ENCODE measurements around the gene STRAP. TPM values are rescaled to one million over a fixed set of nuclear protein-coding genes. Genes with fewer than 3 reads are reported as not detected.
A peak's percentile ranks its signal among the peaks of the same experiment; 100 is the strongest.

Gene STRAP
- total and polyA plus RNA-seq, 10 of the 15 experiments (the other 5 are each of a cell fraction or from before 2014, with no cell fraction given): 64.3 to 281 (median 119) TPM

- TF ChIP-seq MAX (IDR thresholded peaks at IDR 0.05; ENCODE audit: low read depth, low read length) (no peak), KAT2A (conservative IDR thresholded peaks at IDR 0.05; ENCODE audit: control insufficient read depth, low read depth, low read length) (no peak), PML (IDR thresholded peaks at IDR 0.05; ENCODE audit: low read length) (peak; percentile 12; the same call in 1 of the 2 replicates), EZH2 (IDR thresholded peaks at IDR 0.05; ENCODE audit: borderline replicate concordance, control insufficient read depth, low read depth, low read length) (no peak)
- H2AFZ ChIP-seq (ENCODE audit: control insufficient read depth, low read depth, low read length): no peak overlapping the region
- no peak overlapping the region for H3K27ac ChIP-seq (ENCODE audit: control insufficient read depth, insufficient read depth)
- no peaks in the 10 kb centered on the region for H3K9me3 ChIP-seq (replicated peaks; ENCODE audit: control insufficient read depth, insufficient read depth, low read length)
- H4K20me1 ChIP-seq (ENCODE audit: control insufficient read depth, insufficient read depth): no peaks in the 10 kb centered on the region
- peak; percentile 27 for FAIRE-seq
- no peak overlapping the region for H3K9ac ChIP-seq (ENCODE audit: control insufficient read depth, insufficient read depth, low read length)
- intact Hi-C loops (cut with micrococcal nuclease; ENCODE audit: unreplicated experiment): no loop called here
- H3K36me3 ChIP-seq (ENCODE audit: control insufficient read depth in 2 of 2, insufficient read depth in 2 of 2, low read length in 1 of 2): peaks cover 3 to 25% of the 10 kb centered on the region in 2 experiments
- ChIA-PET RAD21 (ENCODE audit: unreplicated experiment) (no interaction called here), SMC1A (ENCODE audit: uncharacterized antibody, unreplicated experiment) (interaction anchor here (1.2 kb wide), 1 partner anchor 16 kb away, joined by 4 read pairs; no protein-coding TSS in a partner anchor), POLR2A (no interaction called here), CTCF (interaction anchor here (0.7 kb wide), 1 partner anchor 10 kb away, joined by 3 read pairs; no protein-coding TSS in a partner anchor)
- H3K4me3 ChIP-seq: no peak overlapping the region
- H3K79me2 ChIP-seq (ENCODE audit: control insufficient read depth, insufficient read depth, low read length): no peaks in the 10 kb centered on the region
- H3K27me3 ChIP-seq (replicated peaks in 1 of 2; ENCODE audit: control insufficient read depth in 2 of 2, insufficient read depth in 2 of 2, low read length in 1 of 2): no peaks in the 10 kb centered on the region
- no peaks in the 10 kb centered on the region for H3K4me1 ChIP-seq (ENCODE audit: control insufficient read depth, insufficient read depth, low read length)
- in situ Hi-C loops (cut with MboI): no loop called here
- no peak for DNase-seq (ENCODE audit: low read depth, low spot score)
- BruUV-seq (replicated peaks): no TSS peak
- 100% methylated on average over 5 of the region's 5 CpGs for WGBS (ENCODE audit: insufficient coverage, insufficient replicate concordance, low lambda C conversion rate, missing lambda C conversion rate)
- H3K4me2 ChIP-seq (ENCODE audit: control insufficient read depth, insufficient read depth): no peak overlapping the region
- ATAC-seq: no peak; the same call in 1 of the 3 replicates
Observed at GRCh38 chr12:15904378-15904920, 22.3 kb downstream of the STRAP start.

DNA sequence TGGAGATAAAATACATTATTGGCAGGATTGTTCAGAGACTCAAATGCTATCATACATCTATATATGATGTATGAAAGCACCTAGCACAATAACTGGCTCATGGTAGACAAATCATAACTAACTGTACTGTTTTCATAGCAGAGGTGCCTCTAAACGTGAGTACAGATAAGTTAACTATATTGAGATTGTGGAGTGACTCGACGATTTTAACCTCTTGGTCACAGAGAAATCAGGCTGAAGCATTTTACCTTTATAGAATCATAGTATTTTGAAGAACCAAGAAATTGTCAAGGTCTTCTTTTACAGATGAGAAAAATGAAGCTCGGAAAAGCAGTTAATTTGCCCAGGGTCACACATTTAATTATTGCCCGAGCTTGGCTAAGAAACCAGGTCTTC, 28.3 kb downstream of the STRAP start:
- no peaks in the 10 kb centered on the region for H3K9me3 ChIP-seq (replicated peaks; ENCODE audit: control insufficient read depth, insufficient read depth, low read length)
- no peak overlapping the region for H3K27ac ChIP-seq (ENCODE audit: control insufficient read depth, insufficient read depth)
- ChIA-PET SMC1A (ENCODE audit: uncharacterized antibody, unreplicated experiment) (interaction anchor here (0.5 to 4.8 kb wide), 17 partner anchors 9 to 989 kb away, joined by 3 to 34 read pairs (median 5); no protein-coding TSS in a partner anchor), POLR2A (interaction anchor here (1.0 to 1.9 kb wide), 7 partner anchors 13 to 134 kb away, joined by 3 to 11 read pairs (median 4); partner anchors contain the start of gene STRAP), CTCF (interaction anchor here (1.1 to 10.2 kb wide), 14 partner anchors 10 to 389 kb away, joined by 3 to 115 read pairs (median 5); no protein-coding TSS in a partner anchor), RAD21 (ENCODE audit: unreplicated experiment) (interaction anchor here (1.0 to 2.4 kb wide), 11 partner anchors 11 to 336 kb away, joined by 3 to 13 read pairs (median 4); no protein-coding TSS in a partner anchor)
- no peak overlapping the region for H3K9ac ChIP-seq (ENCODE audit: control insufficient read depth, insufficient read depth, low read length)
- no peak for DNase-seq (ENCODE audit: low read depth, low spot score)
- peak overlapping the region; percentile 0; the same call in 1 of the 2 replicates for H3K4me2 ChIP-seq (ENCODE audit: control insufficient read depth, insufficient read depth)
- H4K20me1 ChIP-seq (ENCODE audit: control insufficient read depth, insufficient read depth): no peaks in the 10 kb centered on the region
- no peak for FAIRE-seq
- intact Hi-C loops (cut with micrococcal nuclease; ENCODE audit: unreplicated experiment): no loop called here
- peak overlapping the region; percentile 86 for H2AFZ ChIP-seq (ENCODE audit: control insufficient read depth, low read depth, low read length)
- H3K36me3 ChIP-seq (ENCODE audit: control insufficient read depth in 2 of 2, insufficient read depth in 2 of 2, low read length in 1 of 2): peaks cover 0 to 3% of the 10 kb centered on the region in 2 experiments; a peak in 1 of 4 replicates
- in situ Hi-C loops (cut with MboI): no loop called here
- BruUV-seq (replicated peaks): no TSS peak
- ATAC-seq: no peak
- 78% methylated on average over 5 of the region's 5 CpGs for WGBS (ENCODE audit: insufficient coverage, insufficient replicate concordance, low lambda C conversion rate, missing lambda C conversion rate)
- H3K27me3 ChIP-seq (replicated peaks in 1 of 2; ENCODE audit: control insufficient read depth in 2 of 2, insufficient read depth in 2 of 2, low read length in 1 of 2): no peaks in the 10 kb centered on the region
- H3K4me1 ChIP-seq (ENCODE audit: control insufficient read depth, insufficient read depth, low read length): no peaks in the 10 kb centered on the region
- H3K4me3 ChIP-seq: peak overlapping the region; percentile 73
- peaks cover 8% of the 10 kb centered on the region for H3K79me2 ChIP-seq (ENCODE audit: control insufficient read depth, insufficient read depth, low read length)
- TF ChIP-seq EP300 (IDR thresholded peaks at IDR 0.05; ENCODE audit: borderline replicate concordance in 1 of 2, control insufficient read depth in 1 of 2, low read depth in 2 of 2, low read length in 2 of 2) (no peak), BRCA1 (IDR thresholded peaks at IDR 0.05; ENCODE audit: low read depth, low read length) (no peak), EZH2 (IDR thresholded peaks at IDR 0.05; ENCODE audit: borderline replicate concordance, control insufficient read depth, low read depth, low read length) (no peak), ZNF207 (IDR thresholded peaks at IDR 0.05; ENCODE audit: borderline replicate concordance) (no peak), POLR2AphosphoS5 (IDR thresholded peaks at IDR 0.05; ENCODE audit: low read length) (no peak), SMAD5 (IDR thresholded peaks at IDR 0.05; ENCODE audit: low read depth) (no peak), SIX5 (IDR thresholded peaks at IDR 0.05; ENCODE audit: low read depth, low read length, severe bottlenecking) (no peak)
- TF ChIP-seq, protein P1, sequence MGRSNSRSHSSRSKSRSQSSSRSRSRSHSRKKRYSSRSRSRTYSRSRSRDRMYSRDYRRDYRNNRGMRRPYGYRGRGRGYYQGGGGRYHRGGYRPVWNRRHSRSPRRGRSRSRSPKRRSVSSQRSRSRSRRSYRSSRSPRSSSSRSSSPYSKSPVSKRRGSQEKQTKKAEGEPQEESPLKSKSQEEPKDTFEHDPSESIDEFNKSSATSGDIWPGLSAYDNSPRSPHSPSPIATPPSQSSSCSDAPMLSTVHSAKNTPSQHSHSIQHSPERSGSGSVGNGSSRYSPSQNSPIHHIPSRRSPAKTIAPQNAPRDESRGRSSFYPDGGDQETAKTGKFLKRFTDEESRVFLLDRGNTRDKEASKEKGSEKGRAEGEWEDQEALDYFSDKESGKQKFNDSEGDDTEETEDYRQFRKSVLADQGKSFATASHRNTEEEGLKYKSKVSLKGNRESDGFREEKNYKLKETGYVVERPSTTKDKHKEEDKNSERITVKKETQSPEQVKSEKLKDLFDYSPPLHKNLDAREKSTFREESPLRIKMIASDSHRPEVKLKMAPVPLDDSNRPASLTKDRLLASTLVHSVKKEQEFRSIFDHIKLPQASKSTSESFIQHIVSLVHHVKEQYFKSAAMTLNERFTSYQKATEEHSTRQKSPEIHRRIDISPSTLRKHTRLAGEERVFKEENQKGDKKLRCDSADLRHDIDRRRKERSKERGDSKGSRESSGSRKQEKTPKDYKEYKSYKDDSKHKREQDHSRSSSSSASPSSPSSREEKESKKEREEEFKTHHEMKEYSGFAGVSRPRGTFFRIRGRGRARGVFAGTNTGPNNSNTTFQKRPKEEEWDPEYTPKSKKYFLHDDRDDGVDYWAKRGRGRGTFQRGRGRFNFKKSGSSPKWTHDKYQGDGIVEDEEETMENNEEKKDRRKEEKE (IDR thresholded peaks at IDR 0.05): no peak
- TF ChIP-seq, protein P2, sequence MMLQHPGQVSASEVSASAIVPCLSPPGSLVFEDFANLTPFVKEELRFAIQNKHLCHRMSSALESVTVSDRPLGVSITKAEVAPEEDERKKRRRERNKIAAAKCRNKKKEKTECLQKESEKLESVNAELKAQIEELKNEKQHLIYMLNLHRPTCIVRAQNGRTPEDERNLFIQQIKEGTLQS (IDR thresholded peaks at IDR 0.05; ENCODE audit: borderline replicate concordance, extremely low read depth, low read depth, low read length): no peak

All from GM12878 (cell line).